Dermis microvascular lymphatic vessel endothelial cell (primary cell): ENCODE measurements around the gene BRCA2. TPM values are rescaled to one million over a fixed set of nuclear protein-coding genes. Genes with fewer than 3 reads are reported as not detected.

Experiments used
- DNase-seq, 2 donors: peaks; one replicate each; pipeline versions ENCODE4 v3.0.0 to v3.0.0-alpha.2; 2010; ENCODE audit warnings: low read depth in 2 of 2
- total RNA-seq: library from RNA; depleted of rRNA; stranded (reverse); fragments of >200 nt; gene quantifications from 2 replicates; pipeline ENCODE4 v1.2.1, GENCODE V29; 2014

BRCA2 gene, protein sequence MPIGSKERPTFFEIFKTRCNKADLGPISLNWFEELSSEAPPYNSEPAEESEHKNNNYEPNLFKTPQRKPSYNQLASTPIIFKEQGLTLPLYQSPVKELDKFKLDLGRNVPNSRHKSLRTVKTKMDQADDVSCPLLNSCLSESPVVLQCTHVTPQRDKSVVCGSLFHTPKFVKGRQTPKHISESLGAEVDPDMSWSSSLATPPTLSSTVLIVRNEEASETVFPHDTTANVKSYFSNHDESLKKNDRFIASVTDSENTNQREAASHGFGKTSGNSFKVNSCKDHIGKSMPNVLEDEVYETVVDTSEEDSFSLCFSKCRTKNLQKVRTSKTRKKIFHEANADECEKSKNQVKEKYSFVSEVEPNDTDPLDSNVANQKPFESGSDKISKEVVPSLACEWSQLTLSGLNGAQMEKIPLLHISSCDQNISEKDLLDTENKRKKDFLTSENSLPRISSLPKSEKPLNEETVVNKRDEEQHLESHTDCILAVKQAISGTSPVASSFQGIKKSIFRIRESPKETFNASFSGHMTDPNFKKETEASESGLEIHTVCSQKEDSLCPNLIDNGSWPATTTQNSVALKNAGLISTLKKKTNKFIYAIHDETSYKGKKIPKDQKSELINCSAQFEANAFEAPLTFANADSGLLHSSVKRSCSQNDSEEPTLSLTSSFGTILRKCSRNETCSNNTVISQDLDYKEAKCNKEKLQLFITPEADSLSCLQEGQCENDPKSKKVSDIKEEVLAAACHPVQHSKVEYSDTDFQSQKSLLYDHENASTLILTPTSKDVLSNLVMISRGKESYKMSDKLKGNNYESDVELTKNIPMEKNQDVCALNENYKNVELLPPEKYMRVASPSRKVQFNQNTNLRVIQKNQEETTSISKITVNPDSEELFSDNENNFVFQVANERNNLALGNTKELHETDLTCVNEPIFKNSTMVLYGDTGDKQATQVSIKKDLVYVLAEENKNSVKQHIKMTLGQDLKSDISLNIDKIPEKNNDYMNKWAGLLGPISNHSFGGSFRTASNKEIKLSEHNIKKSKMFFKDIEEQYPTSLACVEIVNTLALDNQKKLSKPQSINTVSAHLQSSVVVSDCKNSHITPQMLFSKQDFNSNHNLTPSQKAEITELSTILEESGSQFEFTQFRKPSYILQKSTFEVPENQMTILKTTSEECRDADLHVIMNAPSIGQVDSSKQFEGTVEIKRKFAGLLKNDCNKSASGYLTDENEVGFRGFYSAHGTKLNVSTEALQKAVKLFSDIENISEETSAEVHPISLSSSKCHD (N-terminal part only)
- 2.3 and 5.1 TPM in 2 replicates for total RNA-seq

DNA sequence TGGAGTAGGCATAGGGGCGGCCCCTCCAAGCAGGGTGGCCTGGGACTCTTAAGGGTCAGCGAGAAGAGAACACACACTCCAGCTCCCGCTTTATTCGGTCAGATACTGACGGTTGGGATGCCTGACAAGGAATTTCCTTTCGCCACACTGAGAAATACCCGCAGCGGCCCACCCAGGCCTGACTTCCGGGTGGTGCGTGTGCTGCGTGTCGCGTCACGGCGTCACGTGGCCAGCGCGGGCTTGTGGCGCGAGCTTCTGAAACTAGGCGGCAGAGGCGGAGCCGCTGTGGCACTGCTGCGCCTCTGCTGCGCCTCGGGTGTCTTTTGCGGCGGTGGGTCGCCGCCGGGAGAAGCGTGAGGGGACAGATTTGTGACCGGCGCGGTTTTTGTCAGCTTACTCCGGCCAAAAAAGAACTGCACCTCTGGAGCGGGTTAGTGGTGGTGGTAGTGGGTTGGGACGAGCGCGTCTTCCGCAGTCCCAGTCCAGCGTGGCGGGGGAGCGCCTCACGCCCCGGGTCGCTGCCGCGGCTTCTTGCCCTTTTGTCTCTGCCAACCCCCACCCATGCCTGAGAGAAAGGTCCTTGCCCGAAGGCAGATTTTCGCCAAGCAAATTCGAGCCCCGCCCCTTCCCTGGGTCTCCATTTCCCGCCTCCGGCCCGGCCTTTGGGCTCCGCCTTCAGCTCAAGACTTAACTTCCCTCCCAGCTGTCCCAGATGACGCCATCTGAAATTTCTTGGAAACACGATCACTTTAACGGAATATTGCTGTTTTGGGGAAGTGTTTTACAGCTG lies at the start of gene BRCA2, which contains the start of gene ZAR1L:
TSS of gene BRCA2 (plus strand) at position 271 of the 790 bp plus-strand sequence. CDS start 953 bp downstream, outside the sequence.
TSS of gene ZAR1L (minus strand) at position 126 of the 790 bp plus-strand sequence. CDS start 3,438 bp downstream, outside the sequence.
- peak; percentile 77 to 91 for DNase-seq

DNA sequence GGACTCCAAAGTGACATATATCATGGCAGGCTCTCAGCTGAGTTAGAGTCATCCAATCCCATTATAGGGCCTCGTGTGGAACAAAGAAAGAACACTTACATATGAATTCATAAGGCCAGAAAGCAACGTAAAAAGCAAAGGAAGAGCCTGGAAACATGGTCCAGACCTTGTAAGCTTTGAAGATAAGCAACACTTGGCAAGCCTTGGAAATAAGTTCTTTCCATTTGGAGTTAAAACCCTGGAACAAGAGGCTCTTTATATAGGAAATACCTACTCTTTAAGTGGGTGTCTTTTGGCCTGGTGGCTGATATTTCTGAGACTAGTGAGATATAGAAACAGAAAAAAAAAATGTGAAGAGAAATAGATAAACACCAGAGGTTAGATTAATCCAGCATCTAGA lies 49.6 kb upstream of the BRCA2 start:
- DNase-seq, result no peak

DNA sequence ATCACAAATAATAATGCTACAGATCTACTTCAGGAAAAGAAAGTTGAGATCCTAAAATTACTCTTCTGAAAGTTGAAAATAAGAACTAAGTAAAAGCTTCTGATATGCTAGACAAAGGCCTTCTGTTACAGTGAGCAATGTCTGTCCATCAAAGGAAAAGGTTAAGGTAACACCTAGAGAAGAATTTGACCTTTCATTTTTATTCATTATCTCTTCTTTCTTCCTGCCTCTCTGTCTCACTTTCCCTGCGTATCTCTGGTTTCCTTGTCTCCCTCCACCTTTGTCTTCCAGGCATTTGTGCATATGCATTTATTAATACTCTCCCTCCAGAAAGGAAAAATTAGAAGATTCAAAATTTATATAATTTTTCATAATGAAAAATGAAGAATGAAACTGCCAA lies 49.2 kb upstream of the BRCA2 start:
- no peak for DNase-seq

DNA sequence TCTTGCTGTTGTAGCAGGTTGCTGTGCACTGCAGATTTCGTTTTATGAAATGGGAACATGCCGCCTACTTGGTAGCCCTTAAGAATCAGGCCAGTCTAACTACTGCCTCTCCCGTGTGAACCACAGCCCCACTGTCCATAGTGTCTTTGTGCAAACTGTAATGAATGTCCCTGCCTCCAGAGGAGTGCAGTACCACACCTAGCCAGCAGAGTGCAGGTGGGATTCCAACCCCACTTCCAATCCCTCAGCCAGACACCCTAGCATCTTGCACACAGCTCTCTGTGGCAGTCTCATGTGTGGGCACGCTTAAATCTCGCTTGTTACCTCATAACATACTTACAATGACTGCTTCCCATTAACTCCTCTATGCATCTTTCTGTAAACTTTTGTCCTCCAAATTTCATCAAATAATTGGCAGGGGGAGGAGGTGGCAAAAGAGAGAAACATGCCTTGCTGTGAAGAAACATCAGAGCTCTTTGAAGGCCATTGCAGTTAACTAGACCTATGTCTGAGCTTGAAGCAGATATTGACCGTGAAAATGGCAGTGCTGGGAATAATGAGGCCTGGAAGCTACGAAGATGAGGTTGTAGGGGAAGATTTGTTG lies 47.4 kb upstream of the BRCA2 start:
- DNase-seq, result no peak

DNA sequence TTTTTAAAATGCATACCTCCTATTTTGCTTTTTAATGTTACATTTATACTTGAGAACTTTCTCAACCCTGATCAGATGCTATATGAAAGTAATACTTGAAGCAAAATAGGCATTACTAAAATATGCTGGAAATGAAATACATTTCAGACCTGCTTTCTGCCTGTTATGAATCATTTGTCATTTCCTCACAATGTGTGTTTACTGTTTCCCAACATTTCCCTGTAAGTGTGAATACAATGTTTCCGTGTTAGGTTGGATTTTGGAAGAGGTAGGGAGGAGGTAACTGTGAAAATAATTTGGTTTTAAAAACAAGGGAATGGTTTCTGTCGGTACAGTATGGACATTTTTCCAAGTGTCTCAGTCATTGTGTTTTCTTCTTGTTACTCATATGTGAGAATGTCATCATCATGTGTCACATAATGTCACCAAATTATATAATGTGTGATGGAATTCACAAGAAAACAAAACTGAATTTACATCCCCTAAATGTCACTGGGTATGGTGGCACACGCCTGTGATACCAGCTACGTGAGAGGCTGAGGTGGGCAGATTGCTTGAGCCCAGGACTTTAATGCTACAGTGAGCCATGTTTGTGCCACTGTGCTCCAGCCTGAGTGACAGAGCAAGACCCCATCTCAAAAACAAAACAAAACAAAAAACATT lies 43.2 kb upstream of the BRCA2 start:
- peak; percentile 75 to 76 for DNase-seq

- no peak for DNase-seq
Observed at GRCh38 chr13:32277839-32278238, 37.5 kb upstream of the BRCA2 start.

GRCh38 chr13:32278426-32278825 lies 36.9 kb upstream of the BRCA2 start:
- no peak for DNase-seq

GRCh38 chr13:32281096-32281495 lies 34.2 kb upstream of the BRCA2 start:
- DNase-seq, result no peak

GRCh38 chr13:32282096-32282711 lies 33.1 kb upstream of the BRCA2 start:
- DNase-seq, result no peak

DNA sequence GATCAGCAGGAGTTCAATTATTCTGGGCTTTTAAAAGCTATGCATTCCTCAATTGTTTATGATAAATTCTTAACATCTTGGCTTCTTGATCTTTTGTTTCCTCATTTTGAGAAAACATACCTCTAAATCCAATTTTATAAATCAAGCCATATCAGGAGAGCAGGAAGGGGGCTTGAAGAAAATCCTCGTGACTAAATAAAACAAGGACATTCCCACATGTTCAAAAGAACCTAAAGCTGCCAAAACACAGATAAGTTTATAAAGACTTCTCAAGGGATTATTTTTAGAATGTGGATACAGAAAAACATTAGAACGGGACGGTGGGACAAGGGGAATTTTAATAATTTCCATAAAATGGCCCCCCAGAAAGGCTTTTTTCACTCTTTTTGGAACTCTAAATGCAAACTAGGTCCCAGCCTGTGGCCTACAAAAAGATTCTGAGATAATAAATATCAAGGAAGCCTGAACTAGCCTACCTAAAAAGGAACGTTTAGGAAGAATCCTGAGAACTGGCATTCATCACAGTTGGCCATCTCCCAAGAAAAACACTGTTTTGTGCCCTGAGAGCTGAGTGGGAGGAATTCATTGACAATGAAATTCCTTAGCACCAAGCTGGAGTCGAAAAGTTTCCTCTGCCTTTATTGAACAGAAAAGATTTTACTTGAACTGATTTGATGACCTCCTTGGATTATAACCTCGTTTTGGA lies 30.2 kb upstream of the BRCA2 start:
- peak; percentile 55 to 95 for DNase-seq

GRCh38 chr13:32285633-32285965 lies 29.7 kb upstream of the BRCA2 start:
- no peak for DNase-seq

DNA sequence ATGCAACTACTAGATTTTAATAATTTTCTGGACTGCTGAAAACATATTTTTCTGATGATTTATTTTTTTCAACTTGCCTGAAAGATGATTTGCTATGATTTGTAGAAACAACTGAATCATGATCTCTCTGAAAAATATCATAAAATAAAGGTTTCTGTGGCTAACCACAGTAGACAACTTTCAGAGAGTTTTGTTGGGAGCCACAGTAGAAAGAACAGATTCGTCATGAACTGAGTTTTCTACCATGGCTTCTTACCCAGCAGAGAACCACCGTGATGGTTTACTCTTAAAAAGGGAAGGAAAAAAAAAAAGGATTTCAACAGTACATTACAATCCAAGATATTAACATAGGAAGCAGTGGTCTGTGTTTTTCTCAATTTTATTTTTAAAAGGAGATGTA lies 18.1 kb upstream of the BRCA2 start:
- no peak for DNase-seq

- DNase-seq, result no peak
Observed at GRCh38 chr13:32298695-32299094, 16.6 kb upstream of the BRCA2 start.

GRCh38 chr13:32299893-32300292 lies 15.4 kb upstream of the BRCA2 start:
- DNase-seq, result no peak

DNA sequence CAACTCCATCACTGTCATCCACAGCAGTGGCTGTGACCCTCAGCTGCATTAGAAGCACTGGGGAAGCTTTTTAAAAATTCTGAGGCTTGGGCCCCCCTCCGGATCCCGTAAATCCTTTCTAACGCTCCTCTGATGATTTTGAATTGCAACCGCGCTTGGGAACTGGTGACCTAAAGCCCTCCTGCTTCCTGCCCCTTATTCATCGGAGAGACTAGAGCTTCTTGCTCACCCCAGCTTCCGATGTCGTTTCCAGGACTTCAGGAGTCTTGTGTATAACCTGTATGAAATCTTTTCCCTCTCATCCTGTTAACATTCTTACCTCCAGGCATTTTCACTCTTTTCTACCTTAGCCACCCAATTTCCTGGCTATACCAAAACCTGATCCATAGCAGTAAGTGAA lies 14.9 kb upstream of the BRCA2 start:
- DNase-seq, result peak in 1 of 2 donors; percentile 43

DNA sequence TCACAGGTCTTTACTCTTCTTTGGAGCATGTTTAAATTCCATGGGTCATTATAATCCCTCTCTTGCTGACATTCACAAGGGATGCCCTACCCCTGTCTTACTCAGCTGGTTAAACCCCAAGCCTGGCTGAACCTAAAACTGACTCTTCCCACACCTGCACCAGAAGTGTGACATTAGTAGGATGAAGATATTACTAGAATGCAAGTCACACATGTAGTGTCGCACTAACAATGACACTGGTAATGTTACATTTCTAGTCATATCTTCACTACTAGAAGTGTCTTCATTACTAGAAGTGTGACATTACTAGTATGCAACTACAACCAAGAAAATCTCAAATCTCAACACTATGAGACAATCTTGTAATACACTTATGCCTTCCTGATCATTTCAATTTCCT lies 14.4 kb upstream of the BRCA2 start:
- DNase-seq, result no peak

DNA sequence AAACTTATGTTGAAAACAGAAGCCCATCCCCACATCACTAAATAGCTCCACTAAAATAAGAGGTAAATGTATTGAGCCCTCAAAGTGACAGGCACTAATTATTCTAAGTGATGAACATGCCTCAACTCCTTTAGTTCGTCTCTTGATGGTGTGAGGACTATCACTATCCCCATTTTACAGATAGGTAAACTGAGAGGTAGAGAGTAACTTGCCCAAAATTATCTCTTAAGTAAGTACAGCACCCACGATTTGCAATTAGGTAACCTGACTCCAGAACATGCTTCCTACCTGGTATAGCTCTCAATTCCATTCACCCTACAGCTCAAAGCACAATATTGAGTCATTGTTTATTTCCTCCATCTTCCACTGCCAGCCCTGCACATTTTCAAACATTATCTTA lies 12.8 kb upstream of the BRCA2 start:
- DNase-seq, result no peak

DNA sequence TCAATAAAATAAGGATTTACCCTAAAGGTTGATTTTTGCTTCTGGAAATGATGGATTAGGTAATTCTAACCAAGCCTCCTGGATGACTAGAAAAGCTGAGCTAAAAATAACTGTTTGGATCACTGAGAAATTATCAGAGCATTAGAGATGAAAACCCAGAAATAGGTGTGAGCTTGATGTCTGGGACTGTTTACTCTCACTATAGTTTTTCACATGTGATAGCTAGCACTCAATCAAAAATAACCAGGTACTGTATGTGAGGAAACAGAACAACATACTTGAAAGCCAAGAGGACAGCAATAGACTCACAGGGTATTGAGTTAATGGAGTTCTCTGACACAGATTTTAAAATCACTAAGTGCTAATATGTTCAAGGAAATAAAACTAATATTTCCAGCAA lies 9.7 kb upstream of the BRCA2 start:
- DNase-seq, result no peak
